Measurements from ENCODE around the gene OSBPL6.

The OSBPL6 gene

GRCh38 chr2:178237488-178238153, 43.3 kb downstream of the OSBPL6 start:
- H3K4me2 ChIP-seq (ENCODE audit: insufficient read depth, low read length), result no peak overlapping the region
- no peak overlapping the region for H3K9ac ChIP-seq (ENCODE audit: low read depth, low read length)
- ATAC-seq (ENCODE audit: insufficient read depth, low read depth) (no peak), DNase-seq (no peak)
- H3K9me3 ChIP-seq (ENCODE audit: insufficient read depth, low read length, severe bottlenecking), result no peaks in the 10 kb centered on the region
- H3K36me3 ChIP-seq (ENCODE audit: insufficient read depth, low read length), result no peaks in the 10 kb centered on the region
- peaks cover 3% of the 10 kb centered on the region for H3K27me3 ChIP-seq (ENCODE audit: insufficient read depth, low read length, poor library complexity)
- H3K79me2 ChIP-seq (ENCODE audit: insufficient read depth, low read length), result no peaks in the 10 kb centered on the region
- no peaks in the 10 kb centered on the region for H4K20me1 ChIP-seq (ENCODE audit: insufficient read depth, low read length)
- no peak overlapping the region for H3K27ac ChIP-seq (ENCODE audit: low read length)
- TF ChIP-seq CTCF (IDR thresholded peaks at IDR 0.05; ENCODE audit: borderline replicate concordance, extremely low read depth, low read length, poor library complexity, severe bottlenecking), result no peak
- no peak for TF ChIP-seq EZH2 (IDR thresholded peaks at IDR 0.05; ENCODE audit: borderline replicate concordance, low read depth, low read length, severe bottlenecking)
- H2AFZ ChIP-seq (ENCODE audit: low read depth, low read length), result no peak overlapping the region
- H3K4me1 ChIP-seq (ENCODE audit: insufficient read depth, low read length), result no peaks in the 10 kb centered on the region
- no peak overlapping the region for H3K4me3 ChIP-seq (ENCODE audit: low read depth in 1 of 2, low read length in 2 of 2)

- no peak for TF ChIP-seq EZH2 (IDR thresholded peaks at IDR 0.05; ENCODE audit: borderline replicate concordance, low read depth, low read length, severe bottlenecking)
- no peak for TF ChIP-seq CTCF (IDR thresholded peaks at IDR 0.05; ENCODE audit: borderline replicate concordance, extremely low read depth, low read length, poor library complexity, severe bottlenecking)
- Histone ChIP-seq H3K79me2 (ENCODE audit: insufficient read depth, low read length) (no peaks in the 10 kb centered on the region), H3K27me3 (ENCODE audit: insufficient read depth, low read length, poor library complexity) (peaks cover 5% of the 10 kb centered on the region), H3K4me3 (ENCODE audit: low read depth in 1 of 2, low read length in 2 of 2) (no peak overlapping the region), H3K4me1 (ENCODE audit: insufficient read depth, low read length) (no peaks in the 10 kb centered on the region), H4K20me1 (ENCODE audit: insufficient read depth, low read length) (no peaks in the 10 kb centered on the region), H3K9ac (ENCODE audit: low read depth, low read length) (no peak overlapping the region), H3K9me3 (ENCODE audit: insufficient read depth, low read length, severe bottlenecking) (no peaks in the 10 kb centered on the region), H3K27ac (ENCODE audit: low read length) (no peak overlapping the region), H3K4me2 (ENCODE audit: insufficient read depth, low read length) (no peak overlapping the region), H2AFZ (ENCODE audit: low read depth, low read length) (no peak overlapping the region), H3K36me3 (ENCODE audit: insufficient read depth, low read length) (no peaks in the 10 kb centered on the region)
- ATAC-seq (ENCODE audit: insufficient read depth, low read depth) (no peak), DNase-seq (no peak)
These were observed 43.8 kb downstream of the OSBPL6 start for GRCh38 chr2:178238154-178238521.

GRCh38 chr2:178238750-178239149, 44.4 kb downstream of the OSBPL6 start:
- Histone ChIP-seq H2AFZ (ENCODE audit: low read depth, low read length) (no peak overlapping the region), H3K79me2 (ENCODE audit: insufficient read depth, low read length) (no peaks in the 10 kb centered on the region), H4K20me1 (ENCODE audit: insufficient read depth, low read length) (no peaks in the 10 kb centered on the region), H3K4me3 (ENCODE audit: low read depth in 1 of 2, low read length in 2 of 2) (no peak overlapping the region), H3K27ac (ENCODE audit: low read length) (no peak overlapping the region), H3K9me3 (ENCODE audit: insufficient read depth, low read length, severe bottlenecking) (no peaks in the 10 kb centered on the region), H3K9ac (ENCODE audit: low read depth, low read length) (no peak overlapping the region), H3K27me3 (ENCODE audit: insufficient read depth, low read length, poor library complexity) (peaks cover 8% of the 10 kb centered on the region), H3K4me2 (ENCODE audit: insufficient read depth, low read length) (no peak overlapping the region), H3K36me3 (ENCODE audit: insufficient read depth, low read length) (no peaks in the 10 kb centered on the region), H3K4me1 (ENCODE audit: insufficient read depth, low read length) (no peaks in the 10 kb centered on the region)
- no peak for ATAC-seq (ENCODE audit: insufficient read depth, low read depth)
- no peak for TF ChIP-seq EZH2 (IDR thresholded peaks at IDR 0.05; ENCODE audit: borderline replicate concordance, low read depth, low read length, severe bottlenecking)
- TF ChIP-seq CTCF (IDR thresholded peaks at IDR 0.05; ENCODE audit: borderline replicate concordance, extremely low read depth, low read length, poor library complexity, severe bottlenecking), result no peak
- DNase-seq, result no peak
